NCI-H82 (cell line): Measurements from ENCODE around the gene CDK14.
"Not testable (repeated sequence)": the region's sequence is repeated elsewhere in the genome, so short reads cannot be mapped to it uniquely, and the experiment has no call there.

Experiments used
- DNase-seq: peaks from one replicate; lab custom pipeline; 2025; lab: John Stamatoyannopoulos, UW

CDK14 gene

DNA sequence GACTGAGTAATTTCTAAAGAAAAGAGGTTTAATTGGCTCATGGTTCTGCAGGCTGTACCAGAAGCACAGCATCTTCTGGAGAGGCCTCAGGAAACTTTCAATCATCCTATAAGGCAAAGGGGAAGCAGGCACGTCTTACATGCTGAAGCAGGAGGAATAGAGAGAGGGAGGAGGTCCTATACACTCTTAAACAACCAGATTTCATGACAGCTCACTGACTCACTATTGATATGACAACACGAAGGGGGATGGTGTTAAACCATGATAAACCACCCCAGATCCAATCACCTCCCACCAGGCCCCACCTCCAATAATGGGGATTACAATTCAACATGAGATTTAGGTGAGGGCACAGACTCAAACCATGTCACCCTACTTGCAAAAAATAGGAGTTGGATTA is 201.5 kb downstream of the CDK14 start:
- DNase-seq: no peak

DNA sequence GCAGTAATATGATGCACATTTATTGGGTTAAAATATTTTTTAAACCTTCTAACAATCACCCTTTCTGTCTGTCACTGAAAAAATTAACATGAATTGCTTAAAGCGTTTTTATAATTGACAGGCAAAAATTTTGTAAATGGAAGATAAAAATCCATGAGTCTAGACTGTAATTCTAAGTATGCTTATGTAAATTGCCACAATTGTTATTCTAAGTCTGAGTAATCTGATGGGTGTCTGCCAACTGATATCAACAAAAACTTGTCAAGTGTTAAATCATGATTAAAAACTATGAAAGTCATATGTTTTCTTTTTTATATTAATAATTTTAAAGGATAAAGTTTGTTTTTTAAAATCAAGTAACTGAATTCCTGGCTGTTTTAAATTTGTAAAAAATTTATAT is 208.2 kb downstream of the CDK14 start:
- no peak for DNase-seq

DNA sequence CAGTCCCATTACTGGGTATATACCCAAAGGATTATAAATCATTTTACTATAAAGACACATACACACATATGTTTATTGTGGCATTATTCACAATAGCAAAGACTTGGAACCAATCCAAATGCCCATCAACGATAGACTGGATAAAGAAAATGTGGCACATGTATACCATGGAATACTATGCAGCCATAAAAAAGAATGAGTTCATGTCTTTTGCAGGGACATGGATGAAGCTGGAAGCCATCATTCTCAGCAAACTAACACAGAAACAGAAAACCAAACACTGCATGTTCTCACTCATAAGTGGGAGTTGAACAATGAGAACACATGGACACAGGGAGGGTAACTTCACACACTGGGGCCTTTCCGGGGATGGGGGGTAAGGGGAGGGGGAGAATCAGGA is 219.4 kb downstream of the CDK14 start:
- not testable (repeated sequence) for DNase-seq

DNA sequence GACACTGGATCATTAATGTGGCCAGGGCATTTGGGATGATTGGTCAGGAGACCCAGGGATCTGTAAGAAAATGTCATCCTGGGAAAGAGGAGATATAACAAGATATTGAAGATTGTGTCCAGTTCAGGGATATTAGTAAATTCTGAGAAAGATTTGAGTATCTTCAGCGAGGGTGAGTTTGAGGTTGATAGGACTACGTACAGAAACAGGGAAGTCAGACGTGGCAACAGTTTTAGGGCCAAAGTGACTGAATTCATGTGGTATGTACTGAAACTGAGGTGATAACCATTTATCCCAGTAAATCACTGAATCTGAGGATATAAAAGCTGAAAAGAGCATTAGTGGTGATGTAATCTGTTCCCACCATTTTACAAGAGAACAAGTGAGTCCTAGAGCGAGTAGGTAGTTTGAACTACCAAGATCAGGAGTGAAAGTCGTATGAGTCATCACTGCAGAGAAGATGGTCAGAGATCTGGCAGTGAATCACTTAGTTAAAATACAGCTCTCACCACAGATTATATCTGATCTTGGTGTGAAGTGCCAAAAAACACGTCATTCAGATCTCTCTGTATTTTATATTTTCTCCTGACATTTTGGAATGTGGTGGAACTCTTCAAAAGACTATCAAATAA is 220.5 kb downstream of the CDK14 start:
- no peak for DNase-seq

DNA sequence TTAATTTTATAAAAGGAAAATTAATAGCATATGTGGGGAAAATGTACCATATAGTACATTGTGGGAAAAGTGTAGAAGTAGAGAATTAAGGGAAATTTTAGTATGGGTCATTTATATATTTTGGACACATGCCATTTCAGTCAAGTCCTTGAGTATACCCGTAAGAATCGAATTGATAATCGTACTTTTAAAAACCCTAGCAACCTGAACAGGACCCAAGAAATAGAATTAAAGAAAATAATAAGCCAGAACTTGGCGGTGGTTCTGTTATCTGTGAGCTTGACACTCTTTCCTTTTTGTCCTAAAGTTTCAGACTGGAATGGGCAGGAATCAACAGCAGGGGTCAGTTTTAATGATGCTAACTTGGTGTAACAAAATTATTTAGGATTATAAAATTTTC is 221.0 kb downstream of the CDK14 start:
- no peak for DNase-seq

DNA sequence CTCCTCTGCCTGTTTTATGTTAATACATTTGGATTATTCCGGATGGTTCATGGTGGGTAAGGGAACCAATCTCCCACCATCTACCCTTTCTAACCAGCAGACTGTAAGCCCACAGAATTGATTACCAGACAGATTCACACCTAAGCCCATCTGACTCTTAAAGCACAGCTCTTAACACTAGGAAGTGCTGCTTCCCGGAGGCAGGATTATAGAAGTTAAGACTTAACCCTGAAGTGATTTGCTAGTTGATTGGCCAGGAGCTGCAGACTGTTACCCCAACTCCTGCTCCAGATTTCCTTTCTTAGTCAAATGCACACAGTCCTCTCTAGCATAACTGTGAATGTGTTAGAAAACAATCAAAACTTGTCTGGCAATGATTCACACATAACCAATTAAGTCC is 221.7 kb downstream of the CDK14 start:
- DNase-seq: peak; percentile 88

DNA sequence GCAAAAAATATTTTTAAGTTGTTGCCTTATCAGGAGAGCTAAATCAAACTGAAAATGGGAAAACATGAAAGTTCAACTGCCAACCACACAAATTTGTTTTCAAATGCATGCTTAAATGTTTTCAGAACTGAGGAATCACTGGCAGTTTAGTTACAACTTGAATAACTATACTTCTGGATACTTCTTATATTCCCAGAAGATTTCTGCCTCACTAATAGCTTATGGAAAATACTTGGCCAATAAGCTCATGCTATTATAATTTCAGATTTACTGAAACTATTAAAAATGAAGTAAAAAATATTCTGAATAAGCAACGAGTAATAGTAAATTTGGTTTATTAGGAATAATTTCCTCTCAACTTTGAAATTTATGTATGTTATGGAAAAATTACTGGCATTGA is 222.2 kb downstream of the CDK14 start:
- no peak for DNase-seq

DNA sequence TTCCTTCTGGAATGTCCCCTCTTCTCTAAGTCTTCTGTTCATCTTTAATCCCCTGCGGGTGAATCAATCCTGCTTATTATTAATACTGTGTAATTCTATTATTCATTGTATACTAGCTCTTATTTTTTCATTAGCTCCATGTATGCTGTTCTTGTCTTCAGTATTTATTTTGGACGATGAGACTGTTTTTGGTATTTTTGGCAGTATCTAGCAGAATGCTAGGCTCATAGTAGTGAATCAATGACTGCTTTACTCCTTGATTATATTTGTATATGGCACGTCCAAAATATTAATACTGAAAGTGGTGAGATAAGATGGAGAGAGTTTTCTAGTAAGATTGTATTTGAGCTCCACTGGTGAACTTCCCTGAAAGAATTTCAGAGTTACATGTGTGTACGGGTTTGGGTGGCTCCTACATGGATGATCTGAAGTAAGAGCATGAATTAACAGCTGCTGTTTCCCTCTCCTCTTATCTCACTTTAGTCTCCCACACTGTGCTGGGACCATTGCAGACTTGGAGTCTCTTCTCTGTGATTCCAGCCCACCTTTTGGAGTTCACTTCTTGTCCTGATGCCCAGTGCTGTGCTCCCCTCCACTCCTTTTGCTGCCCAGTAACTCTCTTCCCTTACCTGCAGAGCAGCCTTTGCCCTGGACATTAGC is 226.0 kb downstream of the CDK14 start:
- no peak for DNase-seq

DNA sequence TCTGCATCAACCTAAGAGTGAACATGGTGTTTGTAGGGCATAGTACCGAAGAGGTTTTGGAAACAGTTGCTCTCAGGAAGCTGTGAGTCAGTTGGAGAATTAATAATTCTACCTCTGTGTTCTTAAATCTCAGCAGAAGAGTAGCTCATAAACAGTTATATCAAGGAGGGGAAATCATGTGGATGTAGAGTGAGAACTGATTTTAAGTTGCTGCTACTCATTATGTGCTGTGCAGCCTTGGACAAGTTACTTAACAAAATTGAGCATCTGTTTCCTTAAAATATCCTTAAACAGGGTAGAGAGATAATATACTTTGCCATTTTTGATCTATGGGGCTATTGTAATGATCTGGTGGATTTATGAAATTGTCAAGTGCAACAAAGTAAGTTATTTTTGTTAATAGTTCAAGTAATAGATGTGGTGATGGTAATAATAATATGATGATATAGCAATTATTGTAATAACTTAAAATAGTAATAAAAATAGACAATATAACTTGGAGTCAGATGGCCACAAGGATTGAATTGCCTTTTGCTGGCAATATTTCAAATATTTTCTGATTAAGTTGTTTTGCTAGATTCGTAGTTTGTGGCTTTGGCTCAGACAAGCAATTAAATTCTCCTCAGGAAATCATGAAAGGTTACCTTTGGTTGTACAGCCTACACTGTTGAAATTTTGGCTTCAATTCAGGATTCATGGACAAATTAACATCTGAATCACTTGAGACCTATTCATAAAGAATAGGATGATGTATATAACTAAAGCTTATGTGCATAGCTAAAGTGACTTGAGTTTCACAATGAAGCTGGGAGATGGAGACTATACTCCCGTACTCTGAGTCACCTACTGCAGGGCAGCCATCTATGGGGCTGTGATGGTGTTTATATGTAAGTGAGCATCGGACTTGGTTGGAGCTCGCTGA is 228.5 kb downstream of the CDK14 start:
- DNase-seq: no peak

DNA sequence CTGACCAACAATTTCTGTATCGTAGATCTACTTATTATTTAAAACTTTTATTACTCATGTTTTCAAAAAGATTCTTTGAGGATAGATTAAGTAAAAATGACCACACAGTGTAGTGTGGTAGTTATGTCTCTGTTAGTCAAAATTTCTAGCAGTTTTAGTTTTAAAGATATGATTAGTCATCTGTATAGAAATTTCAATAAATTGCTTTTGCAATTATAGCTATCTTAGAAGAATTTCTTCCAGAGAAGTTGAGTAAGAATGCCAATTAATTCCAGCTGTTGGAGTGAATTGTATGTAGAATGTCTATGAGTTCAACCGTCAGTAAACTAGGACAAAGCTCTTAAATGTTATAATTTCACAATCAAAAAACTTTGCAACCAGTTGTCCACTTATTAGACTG is 229.7 kb downstream of the CDK14 start:
- DNase-seq: no peak

DNA sequence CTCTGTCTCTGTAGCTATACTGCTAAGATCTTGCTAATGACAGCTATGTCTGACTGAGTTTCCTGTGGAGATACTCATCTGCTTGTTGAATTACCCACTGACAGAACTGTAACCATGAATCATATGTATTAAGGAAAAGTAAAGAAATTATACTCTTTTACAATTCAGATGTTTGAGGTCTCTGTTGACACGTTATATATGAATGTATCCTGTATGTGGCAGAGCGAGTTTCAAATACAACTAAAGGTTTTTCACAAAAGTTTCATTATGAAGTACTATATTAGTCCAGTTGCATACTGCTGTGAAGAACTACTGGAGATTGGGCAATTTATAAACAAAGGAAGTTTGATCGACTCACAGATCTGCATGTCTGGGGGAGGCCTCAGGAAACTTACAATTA is 232.5 kb downstream of the CDK14 start:
- DNase-seq: no peak

DNA sequence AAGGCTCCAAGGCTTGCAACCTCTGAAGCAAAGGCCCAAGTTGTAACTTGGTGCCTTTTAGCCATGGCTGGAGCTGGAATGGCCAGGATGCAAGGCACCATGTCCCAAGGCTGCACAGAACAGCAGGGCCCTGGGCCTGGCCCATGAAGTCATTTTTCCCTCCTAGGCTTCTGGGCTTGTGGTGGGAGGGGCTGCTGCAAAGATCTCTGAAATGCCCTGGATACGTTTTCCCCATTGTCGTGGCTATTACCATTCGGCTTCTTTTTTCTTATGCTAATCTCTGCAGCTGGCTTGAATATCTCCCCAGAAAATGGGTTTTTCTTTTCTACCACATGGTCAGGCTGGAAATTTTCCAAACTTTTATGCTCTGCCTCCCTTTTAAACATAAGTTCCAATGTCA is 234.2 kb downstream of the CDK14 start:
- DNase-seq: no peak

DNA sequence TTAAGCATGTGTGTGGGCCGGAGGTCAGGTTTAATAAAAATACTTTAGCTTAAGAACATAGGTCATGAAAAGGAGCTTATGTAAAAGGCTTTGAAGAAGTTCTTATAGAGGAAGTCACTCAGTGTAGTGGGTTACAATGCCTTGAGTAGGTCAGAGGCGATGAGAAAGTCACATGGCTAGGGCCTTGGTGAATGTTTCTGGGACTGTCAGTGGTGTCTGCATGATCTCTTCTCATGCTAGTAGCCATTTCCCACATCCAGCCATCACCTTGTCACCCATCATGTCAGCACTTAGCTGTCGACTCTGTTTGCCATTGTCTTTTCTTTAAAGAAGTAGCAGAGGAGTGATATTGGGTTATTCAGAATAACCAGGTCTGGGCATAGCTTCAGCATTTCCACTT is 236.6 kb downstream of the CDK14 start:
- peak; percentile 13 for DNase-seq

DNA sequence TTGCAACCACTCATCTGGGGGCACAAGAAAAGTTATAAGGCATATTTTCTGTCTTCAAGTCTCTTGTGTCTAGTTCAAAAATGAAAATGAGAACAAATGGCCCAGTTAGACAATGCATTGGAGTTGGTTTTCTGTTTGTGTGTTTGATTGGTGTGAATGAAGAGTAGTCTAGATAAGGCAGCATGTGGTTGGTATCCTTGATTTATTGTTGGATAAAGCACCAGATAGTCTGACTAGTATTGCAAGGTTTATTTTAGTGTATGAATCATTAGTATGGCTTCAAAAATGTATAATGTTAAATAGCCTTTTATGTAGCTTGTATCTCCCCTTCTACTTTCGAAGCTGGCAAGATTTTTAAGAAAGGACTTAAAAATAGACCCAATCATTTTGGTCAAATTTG is 237.3 kb downstream of the CDK14 start:
- DNase-seq: no peak

DNA sequence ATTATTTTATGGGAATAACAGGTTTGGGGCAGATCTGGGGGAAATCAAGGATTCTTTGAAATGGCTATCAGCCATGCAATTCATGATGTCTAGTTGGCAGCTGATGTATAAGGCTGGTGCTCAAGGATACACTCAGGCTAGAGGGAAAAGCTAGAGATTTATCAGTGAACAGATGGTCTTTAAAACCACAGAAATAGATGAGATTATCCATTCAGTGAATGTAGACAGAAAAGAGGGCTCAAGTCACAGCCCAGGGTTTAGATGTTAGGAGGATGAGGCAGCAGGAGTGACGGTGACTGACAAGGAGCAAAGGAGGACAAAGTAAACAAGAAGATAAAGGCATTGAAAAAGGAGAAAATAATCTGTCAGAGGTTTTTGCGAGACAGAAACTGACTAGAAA is 238.7 kb downstream of the CDK14 start:
- DNase-seq: peak; percentile 96

DNA sequence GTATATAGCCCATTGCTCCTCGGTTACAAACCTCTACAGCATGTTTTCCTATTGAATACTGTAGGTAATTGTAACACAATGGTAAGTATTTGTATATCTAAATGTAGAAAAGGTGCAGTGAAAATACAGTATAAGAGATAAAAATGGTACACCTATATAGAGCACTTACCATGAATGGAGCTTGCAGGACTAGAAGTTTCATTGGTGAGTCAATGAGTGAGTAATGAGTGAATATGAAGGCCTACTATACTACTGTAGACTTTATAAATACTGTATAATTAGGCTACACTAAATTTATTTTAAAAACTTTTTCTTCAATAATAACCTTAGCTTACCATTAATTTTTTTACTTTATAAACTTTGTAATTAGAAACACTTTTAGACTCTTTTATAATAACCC is 239.7 kb downstream of the CDK14 start:
- no peak for DNase-seq

DNA sequence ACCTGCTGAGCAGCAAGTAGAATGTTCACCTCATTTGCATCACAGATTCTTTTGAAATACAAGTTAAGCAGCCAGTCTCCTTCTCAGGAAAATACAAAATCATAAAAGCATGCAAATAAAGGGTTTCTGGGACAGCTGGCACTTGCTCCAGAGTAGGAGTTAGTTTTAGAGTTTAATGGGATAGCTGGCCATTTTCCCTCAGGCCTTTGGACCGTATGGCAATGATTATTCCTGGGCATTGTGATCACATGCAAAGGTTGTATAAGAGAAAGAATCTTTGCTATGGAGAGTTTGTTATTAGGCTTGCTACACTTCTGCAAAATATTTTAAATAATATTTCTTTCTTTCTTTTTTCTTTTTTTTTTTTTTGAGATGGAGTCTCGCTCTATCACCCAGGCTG is 240.8 kb downstream of the CDK14 start:
- no peak for DNase-seq

DNA sequence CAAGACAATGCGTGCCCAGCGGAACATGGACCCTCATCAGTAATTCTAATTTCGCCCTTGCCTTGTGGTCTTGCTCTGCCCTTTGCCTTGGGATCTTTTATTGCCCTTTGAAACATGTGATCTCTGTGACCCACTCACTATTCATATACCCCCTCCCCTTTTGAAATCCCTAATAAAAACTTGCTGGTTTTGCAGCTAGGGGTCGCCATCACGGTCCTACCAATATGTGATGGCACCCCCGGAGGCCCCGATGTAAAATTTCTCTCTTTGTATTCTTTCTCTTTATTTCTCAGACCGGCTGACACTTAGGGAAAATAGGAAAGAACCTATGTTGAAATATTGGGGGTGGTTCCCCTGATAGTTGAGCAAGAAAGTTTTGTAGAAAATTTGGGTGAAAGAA is 242.7 kb downstream of the CDK14 start:
- DNase-seq: no peak

DNA sequence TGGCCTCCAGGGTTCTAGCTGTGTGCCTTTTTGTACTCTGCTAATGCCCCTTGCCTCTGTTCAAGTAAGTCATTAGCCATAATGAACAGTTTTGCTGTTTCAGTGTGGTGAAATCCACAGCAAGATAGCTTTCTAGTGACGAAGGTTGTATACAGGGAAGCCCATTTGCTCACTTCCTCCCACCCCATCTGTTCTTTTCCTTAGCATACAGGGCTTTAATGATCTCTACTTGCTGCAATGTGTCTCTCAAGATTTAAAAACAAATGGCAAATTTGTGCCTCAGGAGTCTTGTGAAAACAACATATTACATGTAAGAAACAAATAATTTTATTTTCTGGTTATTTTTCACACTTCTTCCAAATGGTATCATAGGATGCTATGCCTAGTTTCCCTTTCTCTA is 243.2 kb downstream of the CDK14 start:
- DNase-seq: no peak

DNA sequence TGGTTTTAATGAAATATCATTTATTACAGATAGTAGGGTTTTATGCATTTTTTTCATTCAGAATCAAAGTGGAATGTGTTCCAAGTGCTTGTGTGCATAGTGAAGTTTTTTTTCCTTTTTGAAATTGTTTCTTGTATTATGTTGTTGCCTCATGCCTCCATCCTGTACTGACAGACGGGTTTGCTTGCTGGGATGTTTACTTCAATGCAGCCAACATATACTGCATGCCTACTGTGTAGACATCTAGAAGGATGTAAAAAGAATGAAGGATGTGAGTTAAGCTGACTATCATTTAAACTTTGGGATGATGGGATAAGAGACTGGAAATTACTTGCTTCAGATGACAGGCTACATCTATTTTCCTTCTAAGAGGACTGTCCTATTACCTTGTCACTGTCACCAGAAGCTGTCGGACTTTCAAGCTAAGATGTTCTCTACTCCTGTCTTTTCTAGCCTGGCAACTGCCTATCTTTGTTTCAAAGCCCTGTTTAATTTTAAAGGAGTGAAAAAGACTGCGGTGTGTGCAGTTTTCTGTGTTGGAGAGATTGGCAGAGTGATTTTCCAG is 243.7 kb downstream of the CDK14 start:
- no peak for DNase-seq

DNA sequence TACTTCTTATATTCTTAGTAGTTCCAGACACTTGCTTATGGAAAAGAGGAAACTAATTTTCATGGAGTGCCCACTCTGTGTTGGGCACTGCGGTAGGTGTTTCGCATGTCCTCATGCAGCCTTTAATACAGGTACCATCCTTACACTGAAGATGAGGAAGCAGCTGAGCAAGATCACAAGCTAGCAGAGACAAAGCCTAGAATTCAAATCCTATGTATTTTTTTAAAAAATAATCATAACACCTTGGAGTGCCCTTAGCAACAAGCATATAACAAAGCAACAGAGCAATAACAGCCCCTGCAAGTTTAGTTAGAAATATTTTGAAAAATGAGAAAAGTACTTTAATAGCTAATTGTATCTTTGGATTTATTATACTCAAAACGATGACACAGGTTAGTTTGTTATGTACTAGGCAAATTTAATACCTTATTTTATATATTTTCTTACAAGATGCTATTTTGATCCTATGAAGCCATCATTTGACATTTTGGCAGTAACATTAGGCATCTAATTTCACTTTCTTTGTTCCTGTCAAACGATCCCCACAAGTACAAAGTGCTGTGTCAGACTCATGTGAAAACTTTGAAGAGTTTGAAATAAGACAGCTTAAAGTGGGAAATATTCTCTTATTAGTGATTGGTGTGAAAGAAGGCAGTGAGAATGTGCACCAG is 245.8 kb downstream of the CDK14 start:
- no peak for DNase-seq

DNA sequence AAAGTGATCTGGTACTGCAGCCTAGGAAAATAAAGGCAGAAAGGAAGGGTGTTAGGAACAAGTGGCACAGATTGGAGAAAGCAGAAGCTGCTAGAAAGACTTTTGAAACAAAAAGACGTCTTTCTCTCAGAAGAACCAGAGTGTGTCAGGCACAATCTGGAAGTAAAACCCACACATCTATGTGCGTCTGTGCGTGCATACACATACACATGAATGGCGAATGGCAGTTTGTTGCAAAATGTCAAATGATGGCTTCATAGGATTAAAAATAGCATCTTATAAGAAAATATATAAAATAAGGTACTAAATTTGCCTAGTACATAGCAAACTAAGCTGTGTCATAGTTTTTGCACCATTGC is 246.3 kb downstream of the CDK14 start:
- DNase-seq: no peak
